UCSD-AML1 (cell line): ENCODE results near the gene DNAJC2.
"Not testable (repeated sequence)": the region's sequence is repeated elsewhere in the genome, so short reads cannot be mapped to it uniquely, and the experiment has no call there.

ENCODE experiments used
- DNase-seq: peaks from one replicate; lab custom pipeline; 2025; ENCODE audit not compliant: unreplicated experiment; lab: John Stamatoyannopoulos, UW

The DNAJC2 gene

DNA sequence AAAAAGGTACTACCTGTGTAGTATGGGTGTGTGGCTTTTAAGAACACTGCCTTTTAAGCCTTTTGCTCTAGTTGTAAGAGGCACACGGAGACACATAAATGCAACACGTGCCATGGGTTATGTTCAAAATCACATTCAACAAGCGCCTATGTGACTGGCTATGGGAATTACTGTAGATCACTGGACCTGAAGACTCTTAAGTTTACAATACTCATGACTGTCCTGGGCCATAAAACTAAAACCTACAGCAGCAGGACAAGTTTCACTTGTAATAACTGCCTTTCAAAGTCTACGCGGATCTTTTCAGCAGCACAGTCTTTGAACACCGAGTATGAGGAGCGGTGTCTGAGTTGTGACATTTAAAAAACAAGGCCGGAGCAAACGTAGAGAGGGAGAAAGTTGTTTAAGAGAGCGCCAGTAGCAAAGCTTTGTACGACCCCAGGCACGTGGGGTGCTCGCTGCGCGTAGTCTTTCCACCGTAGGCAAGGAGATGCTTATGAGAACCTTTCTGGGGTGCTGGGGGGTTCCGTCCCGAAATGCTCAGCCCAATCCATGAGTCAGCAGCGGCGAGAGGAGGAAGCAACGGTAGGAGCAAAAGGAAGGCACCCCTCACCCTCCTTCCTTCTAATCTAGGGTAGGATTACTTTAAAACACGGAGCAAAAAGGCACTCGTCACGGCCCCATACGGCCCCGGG lies 662 bp downstream of the DNAJC2 start:
- peak; percentile 38 for DNase-seq

DNA sequence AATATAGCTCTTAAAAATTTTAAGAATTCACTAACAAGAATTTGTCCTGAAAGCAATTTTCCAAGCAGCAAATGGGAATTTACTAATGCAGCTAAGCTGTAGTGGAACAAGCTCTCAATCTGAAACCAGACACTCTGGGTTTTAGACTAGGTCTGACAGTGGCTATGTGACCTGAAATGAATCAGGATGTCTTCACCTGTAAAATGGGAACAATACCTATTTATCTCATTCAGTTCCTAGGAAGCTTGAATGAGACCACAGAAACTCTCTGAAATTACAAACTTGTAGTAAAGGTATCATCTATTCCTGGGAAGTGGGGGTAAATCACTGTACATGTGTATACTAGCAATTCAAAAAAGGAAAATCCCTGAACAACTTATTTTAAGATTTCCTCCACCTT lies 1.2 kb downstream of the DNAJC2 start:
- no peak for DNase-seq

- no peak for DNase-seq
Measured at GRCh38 chr7:103341466-103341865, 3.1 kb downstream of the DNAJC2 start.

DNA sequence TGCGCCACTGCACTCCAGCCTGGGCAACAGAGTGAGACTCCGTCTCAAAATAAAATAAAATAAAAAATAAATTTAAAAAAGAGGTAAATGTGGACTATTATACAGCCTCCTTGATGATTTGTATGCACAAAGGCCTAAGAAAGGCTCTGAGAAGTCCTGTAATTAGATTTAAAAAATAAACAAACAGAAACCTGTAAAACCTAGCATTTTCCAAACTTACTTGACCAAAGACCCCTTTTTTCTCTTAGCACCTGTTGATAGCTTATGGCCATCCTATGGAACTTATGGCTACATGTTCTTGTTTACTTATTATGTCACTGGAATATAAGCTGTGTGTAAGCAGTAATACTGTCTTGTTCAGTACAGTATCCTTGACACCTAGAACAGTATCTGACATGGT lies 5.7 kb downstream of the DNAJC2 start:
- DNase-seq, result no peak

GRCh38 chr7:103336761-103337160 lies 7.8 kb downstream of the DNAJC2 start:
- no peak for DNase-seq

DNA sequence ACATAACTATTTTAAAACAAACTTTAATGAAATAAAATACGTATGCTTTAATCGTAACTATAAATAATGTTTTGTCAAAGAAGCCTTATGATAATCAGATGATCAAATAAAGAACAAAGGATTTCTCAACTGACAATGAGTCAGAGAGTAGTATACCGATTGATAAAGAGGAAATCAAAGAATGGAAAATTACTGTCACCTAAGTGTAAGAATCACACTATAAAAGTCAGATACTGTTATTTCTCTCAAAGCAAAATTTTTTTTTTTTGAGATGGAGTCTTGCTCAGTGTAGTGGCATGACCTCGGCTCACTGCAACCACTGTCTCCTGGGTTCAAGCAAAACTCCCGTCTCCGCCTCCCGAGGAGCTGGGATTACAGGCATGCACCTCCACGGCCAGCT lies 18.8 kb downstream of the DNAJC2 start:
- DNase-seq, result no peak

GRCh38 chr7:103317009-103317408 lies 27.6 kb downstream of the DNAJC2 start:
- no peak for DNase-seq

- DNase-seq, result no peak
Measured at GRCh38 chr7:103316380-103316941, 28.1 kb downstream of the DNAJC2 start.

- no peak for DNase-seq
Measured at GRCh38 chr7:103314852-103315251, 29.7 kb downstream of the DNAJC2 start.

GRCh38 chr7:103307503-103308231 lies 36.9 kb downstream of the DNAJC2 start:
- DNase-seq, result no peak

- DNase-seq, result no peak
Measured at GRCh38 chr7:103301441-103301840, 43.1 kb downstream of the DNAJC2 start.

DNA sequence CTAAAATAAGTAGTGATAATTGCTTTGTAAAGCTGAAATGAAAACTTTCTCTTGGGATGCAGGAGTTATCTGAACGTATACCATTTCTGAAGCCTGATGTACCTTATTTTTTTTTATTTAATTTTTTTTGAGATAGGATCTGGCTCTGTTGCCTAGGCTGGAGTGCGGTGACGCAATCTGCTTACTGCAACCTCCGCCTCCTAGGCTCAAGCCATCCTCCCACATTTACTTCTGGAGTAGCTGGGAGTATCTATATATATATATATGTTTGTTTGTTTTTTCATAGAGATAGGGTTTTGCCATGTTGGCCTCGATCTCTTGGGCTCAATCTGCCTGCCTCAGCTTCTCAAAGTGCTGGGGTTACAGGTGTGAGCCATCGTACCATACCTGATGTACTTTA lies 44.9 kb downstream of the DNAJC2 start:
- DNase-seq, result no peak

- DNase-seq, result no peak
Measured at GRCh38 chr7:103297837-103298179, 46.8 kb downstream of the DNAJC2 start.

DNA sequence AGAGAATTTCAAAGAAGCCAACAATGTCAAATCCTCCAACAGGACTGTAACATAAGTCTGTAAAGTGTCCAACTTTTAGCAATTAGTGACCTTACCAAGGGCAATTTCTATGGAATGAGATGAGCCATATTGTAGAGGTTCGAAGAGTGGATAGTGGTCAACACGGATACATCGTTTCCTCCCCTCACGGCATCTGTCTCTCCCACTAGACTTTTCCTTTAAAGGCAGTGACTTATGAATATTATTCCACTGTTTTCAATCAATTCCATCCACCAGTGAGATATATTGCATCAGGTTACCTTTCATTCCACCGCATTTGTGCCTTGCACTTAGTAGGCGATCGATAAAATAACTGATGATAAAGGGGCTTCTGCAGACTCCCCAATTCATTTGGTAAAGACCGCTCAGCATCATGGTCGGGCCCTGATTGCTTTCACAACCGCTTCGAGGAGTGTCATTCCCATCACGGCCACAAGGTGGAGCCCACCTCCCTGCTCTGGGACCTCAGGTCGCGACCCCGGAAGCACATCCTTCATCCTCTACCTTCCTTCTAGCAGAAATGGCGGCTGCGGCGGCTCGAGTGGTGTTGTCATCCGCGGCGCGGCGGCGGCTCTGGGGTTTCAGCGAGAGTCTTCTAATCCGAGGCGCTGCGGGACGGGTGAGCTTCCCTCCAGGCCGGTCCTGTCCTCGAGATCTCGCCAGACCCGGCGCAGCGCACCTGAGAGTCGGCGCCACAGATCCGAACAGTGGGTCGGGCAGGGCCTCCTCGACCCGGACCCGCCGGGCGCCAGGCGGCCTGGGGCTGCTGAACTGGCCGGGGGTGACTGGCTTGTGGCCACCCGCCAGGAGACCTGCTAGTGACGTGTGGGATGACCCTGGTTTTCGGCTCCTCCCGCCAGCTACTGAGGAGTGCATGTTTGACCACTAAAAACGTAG lies 47.4 kb downstream of the DNAJC2 start, which contains the start of gene PMPCB:
TSS of gene PMPCB (plus strand) at position 535 of the 936 bp plus-strand sequence. CDS start at position 560, 25 bp downstream.
- DNase-seq, result peak; percentile 77

- no peak for DNase-seq
Measured at GRCh38 chr7:103293526-103293925, 51.0 kb downstream of the DNAJC2 start.

- DNase-seq, result no peak
Measured at GRCh38 chr7:103292122-103292521, 52.4 kb downstream of the DNAJC2 start.

- not testable (repeated sequence) for DNase-seq
Measured at GRCh38 chr7:103282802-103283427, 61.7 kb downstream of the DNAJC2 start.

GRCh38 chr7:103280803-103281155 lies 63.8 kb downstream of the DNAJC2 start:
- not testable (repeated sequence) for DNase-seq

DNA sequence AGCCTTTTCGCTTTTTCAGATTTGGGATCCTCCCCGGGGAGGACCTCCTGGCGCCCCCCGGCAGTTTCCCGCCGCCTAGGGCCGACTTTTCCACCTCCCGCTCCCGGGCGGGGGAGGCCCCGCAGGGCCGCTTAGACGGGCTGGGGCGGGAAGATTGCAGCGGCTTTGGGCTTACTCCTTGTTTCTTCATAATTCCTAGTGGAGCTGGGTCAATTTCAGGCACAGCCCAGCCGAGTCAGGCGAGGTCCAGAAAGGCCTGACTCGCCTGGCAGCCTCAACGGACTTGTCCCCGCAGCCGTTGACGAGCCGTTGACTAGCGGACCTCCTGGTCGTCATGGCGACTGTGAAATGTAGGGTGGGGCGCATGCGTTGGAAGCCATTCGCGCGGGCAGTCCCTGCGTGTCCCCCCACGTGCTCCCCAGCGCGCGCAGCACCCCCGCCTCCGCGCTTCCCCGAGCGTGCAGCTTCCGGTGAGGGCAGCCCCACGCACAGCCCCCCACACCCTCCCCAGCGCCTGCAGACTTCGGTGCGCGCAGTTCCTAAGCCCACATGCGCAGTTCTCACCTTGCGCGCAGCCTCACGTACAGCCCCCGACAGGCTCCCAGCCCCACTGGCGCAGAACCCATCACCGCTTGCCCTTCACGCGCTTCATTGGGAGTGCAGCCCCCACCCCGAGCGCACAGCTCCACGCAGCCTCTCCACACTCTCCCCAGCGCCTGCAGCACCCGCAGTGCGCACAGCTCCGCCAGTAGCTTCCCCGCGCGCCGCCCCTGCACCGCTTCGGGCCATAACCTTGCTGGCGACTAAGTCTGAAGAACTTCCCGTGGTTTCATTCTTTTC lies 64.4 kb downstream of the DNAJC2 start:
- DNase-seq, result not testable (repeated sequence)

GRCh38 chr7:103279636-103279962 lies 65.0 kb downstream of the DNAJC2 start:
- not testable (repeated sequence) for DNase-seq
